GM21825 (cell line): ENCODE measurements around the gene PPP2R5C.

Source experiments
- ATAC-seq: cut with Tn5 transposase; IDR thresholded peaks from one replicate; pipeline ENCODE4 v1.9.1; 2021; ENCODE audit warnings: mild to moderate bottlenecking, moderate library complexity; ENCODE audit not compliant: unreplicated experiment

The PPP2R5C gene

DNA sequence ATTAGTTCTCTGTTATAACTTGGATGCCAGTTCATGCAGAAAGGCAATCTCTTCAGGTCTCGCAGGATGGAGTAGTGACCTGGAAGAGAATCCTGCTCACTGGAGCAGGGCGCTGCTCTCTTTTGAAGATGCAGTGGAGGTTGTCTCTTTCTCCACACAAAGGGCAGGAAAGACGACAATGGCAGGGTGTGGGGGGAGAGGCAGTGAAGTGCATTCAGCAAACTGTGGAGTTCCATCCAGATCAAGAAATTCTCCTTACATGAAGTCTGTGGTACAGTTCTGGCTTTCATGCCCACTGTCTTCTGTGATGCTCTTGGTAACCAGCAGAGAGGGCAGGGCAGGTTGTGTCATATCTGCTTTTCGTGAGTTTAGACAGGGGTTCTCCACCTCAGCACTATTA is 6.6 kb upstream of the PPP2R5C start:
- no peak for ATAC-seq

DNA sequence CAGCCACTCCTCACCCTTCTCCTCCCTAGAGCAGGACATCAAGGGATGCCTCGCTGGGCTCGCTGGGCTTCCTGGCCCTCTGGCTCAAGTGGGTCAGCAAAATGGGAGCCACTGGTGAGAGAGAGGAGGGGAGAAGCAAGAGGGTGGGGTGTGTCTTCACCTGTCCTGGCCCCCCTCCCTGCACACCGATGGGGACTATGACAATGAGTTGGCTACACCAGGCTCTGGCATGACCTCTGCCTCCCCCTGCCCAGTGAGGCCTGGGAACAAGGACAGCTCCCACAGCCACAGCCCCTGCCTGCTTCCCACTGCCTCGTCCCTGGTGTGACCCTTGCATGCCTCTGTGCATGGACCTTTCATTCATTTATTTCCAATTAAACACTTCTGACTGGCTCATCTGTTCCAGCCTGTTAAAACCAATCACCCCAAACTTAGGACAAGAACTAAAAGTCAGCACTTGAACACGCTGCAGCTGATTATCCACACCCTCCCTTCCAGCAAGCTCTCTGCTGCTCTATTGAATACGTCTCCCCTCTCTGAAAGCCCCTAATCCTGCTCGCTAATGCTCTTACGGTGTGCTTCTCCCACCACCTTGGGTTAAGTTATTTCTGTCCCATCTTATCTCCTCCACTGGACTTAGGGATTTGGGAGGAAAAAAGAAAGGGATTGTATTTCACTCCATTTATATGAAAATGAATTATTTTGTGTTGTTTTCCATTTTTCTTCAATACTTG is 5.8 kb upstream of the PPP2R5C start:
- no peak for ATAC-seq

DNA sequence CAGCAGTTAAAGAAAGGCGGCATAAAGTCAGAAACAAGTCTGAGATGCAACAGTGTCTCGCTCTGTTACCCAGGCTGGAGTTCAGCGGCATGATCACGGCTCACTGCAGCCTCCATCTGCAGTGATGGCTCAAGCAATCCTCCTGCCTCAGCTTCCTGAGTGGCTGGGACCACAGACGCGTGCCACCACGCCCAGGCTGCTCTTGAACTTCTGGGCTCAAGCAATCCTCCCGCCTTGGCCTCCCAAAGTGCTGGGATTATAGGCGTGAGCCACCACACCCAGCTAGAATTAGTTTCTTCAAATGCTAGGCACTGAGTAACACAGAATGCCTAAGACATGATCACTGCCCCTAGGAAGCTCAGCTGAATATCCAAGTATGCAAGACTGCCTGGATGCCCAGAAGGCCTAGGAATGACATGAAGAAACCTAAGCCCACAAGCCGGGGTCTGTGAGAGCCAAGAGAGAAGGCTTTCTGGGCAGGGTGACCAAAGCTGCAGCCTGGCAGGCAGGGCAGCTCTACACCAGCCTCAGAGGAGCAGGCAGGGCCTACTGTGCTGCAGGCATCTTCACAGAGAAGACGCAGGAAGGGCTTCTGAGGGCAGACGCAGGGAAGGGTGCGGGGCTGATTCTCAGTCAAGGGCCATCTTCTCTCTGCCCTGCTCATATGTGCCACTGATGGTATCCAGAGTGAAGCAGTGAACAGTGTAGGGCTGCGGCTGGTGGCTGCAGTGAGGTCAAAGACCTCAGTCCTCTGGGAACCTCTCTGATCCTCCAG is 4.3 kb upstream of the PPP2R5C start:
- no peak for ATAC-seq

DNA sequence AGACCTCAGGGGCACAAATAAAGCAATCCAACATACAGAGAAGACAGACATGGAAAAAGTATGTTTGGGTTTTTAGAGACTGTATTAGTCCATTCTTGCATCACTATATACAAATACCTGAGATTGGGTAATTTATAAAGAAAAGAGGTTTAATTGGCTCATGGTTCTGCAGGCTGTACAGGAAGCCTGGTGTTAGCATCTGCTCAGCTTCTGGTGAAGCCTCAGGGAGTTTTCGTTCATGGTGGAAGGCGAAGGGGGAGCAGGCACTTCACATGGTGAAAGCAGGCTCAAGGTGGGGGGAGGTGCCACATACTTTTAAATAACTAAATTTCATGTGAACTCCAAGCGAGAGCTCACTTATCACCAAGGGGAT is 3.7 kb upstream of the PPP2R5C start:
- no peak for ATAC-seq

DNA sequence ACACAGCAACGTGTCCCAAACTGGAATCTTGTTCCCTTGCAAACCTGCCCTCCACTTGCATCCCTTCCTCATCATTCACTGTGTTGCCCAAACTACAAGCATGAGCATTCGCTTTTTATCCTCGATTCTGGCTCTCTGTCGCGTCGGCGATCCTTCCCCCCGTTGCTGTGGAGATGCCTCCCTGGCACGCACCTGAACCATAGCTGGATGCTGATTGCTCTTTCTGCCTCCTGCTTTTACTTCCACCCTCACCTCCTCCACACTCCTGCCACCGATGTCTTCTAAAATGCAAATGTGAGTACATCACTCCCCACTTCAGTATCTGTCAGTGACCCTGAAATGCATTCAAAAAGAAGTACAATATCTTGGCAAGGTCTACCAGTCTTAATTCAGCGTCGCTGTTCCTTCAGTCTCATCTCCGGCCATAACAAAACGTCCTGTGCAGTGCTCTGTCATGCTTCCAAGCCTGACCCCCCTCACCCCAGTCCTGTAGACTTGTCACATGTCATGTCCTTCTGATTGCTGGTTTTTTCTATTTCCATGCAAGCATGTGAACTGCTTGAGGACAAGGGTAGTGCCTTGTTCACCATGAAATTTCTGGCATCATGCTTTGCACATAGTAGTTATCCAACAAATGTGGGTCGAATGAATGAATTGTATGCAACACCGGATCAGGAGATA is 2.5 kb upstream of the PPP2R5C start:
- ATAC-seq = no peak

DNA sequence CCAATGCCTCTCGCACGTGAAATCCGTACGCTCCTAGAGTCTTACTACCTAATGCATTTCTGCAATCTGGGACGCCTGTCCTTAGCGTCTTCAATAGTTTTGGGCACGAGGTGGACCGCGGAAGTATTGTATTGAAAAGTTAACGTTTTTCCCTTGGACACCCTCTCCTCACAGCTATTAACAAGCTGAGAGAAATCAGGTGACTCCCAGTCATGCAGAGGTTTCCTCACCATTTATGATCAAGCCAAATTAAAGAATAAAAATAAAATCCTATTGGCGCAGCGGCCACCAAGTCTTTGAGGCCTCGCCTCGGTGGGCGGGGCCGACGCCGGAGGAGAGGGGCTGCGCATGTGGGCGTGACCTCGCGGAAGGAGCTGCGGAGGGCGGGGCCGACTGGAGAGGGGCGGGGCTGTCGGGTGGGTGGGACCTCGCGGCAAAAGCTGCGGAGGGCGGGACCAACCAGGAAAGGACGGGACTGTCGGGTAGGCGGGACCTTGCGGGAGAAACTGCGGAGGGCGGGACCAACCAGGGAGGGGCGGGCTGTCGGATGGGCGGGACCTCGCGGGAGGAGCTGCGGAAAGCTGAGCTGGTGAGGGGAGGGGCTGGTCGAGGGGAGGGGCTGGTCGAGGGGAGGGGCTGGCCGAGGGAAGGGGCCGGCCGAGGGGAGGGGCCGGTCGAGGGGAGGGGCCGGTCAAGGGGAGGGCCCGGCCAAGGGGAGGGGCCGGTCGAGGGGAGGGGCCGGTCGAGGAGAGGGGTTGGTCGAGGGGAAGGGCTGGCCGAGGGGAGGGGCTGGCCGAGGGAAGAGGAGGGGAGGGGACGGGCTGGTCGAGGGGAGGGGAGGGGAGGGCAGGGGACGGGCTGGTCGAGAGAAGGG is 1.1 kb upstream of the PPP2R5C start:
- peak; percentile 59 for ATAC-seq

DNA sequence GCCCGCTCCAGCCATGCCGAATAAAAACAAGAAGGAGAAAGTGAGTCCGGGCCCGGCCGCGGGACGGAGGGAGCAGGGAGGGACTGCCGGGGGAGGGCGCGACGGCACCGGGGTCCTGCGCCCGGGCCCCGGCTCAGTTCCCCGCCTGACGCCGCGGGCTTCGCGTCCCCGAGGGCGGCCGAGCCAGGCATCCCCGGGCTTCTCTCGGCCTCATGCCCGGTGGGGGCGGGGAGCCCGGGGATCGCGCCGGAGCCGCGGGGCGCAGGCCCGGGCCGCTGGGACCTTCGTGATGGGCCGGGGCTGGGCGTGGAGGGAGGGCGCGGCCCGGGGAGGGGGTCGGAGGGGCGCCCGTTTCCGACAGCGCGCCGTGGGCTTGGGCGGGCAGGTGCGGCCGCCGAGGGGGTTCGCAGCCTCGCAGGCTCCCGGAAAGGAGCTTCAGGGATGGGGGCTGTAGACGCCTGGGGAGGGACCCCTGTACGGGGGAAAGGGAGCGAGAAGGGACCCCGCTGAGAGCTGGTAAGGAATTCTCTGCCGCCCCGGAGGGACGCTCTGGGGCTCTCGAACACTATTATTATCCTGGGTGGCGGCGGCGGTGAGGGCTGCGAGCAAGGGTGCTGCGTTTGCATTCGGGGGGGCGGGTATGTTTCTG is 496 bp downstream of the PPP2R5C start:
- ATAC-seq = peak; percentile 18

DNA sequence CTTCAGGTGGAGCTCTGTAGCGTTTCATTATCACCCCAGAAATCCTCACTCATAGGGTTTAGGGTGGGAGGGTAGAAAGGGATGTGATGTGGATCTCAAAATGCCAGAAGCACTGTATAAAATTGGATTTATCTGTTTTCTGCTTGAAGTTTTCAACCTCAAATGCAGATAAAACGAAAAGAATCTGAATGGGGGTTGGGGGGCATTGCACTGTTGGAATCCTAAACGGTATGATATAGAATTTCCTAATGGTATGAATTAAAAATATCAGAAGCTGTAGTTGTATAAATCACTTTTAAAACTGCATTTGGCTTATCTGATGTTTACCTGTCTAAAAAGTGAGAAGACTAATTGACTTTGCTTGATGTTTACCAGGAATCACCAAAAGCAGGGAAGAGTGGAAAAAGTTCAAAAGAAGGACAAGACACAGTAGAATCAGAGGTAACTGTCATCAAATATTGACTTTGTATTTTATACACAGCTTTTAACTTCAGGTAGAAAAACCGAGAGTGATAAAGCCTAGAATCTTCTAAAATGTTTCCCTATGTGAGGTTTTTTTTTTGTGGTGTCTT is 1.1 kb downstream of the PPP2R5C start:
- no peak for ATAC-seq

DNA sequence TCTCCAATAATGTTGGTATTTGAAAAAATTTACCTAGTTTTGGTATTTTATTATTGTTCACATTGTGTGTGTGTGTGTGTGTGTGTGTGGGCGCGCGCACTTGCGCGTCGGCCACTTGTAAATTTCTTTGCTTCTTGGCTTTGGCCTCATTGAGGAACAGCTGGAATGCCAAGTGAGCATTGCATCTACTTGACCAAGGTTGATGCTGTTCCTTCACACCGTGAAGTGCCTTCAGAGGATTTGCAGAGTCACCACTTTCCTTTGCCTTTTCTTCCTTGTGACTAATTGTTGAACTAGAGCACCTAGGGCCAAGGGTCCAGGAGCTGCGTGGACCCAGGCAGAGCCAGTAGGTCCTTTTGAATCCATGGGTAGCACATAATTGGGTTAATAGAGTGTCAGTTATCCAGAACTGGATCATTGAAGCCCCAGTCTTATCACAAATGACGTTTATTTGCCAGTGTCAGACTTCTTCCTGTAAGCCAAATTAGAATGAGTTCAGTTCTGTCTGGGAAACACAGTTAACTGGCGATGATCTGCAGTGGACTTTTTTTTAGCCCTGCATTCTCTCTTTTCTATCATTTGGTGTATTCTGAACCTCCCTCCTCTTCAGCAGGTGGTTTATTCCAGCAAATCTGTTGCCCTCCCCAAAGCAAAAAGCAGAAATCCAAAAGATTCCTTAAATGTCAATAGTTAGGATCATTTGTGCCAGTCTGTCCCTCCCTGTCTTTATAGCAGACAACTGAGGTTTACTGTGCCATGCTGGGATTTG is 2.6 kb downstream of the PPP2R5C start:
- ATAC-seq = no peak

DNA sequence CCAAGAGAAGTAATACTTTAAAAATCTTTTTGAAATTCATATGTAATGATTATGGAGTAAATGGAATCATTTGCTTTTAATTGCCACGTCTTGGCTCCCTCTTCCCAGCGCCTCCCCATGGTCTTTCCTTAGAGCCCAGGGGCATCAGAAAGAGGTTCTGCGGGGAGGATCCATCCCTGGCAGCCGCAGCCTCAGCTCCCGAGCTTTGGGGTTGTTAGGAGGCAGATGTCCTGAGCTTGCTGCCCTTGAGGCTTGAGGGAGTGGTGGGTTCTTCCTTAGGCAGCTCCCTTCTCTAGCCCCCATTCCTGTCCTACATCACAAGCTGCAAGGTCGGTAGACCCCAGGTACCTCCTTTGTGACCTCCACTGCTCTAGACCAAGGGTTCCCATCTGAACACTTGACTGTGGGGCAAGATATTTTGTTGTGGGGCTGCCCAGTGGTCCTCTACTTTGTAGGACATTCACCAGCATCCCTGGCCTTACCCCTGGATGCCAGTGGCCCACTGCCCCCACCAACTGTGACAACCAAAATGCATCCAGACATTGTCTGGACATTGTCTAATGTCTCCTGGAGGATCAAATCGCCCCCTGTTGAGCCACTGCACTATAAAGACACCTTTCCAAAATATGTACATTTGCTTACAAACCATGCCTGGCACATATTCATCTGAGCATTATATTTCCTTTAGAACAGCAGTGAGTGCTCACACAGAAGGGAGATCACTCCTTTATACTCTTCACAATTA is 6.3 kb downstream of the PPP2R5C start:
- no peak for ATAC-seq

DNA sequence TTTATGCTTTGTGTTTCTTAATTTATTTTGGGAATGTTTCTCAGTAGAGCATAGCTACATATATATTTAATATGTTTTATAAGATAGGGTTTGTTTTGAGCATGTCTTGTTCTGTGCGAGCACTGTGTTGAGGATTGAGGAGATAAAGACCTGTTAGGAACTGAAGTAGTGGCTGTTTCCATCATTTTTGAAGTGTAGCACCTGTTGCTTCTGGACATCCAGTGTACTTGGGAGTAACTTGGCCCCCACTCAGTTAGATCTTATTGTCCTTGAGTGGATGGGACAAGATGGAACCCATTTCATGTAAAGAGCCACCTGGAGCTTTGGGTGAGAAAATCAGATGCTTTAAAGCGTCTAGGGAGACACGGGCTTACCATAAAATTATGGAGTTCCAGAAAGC is 8.7 kb downstream of the PPP2R5C start:
- no peak for ATAC-seq

DNA sequence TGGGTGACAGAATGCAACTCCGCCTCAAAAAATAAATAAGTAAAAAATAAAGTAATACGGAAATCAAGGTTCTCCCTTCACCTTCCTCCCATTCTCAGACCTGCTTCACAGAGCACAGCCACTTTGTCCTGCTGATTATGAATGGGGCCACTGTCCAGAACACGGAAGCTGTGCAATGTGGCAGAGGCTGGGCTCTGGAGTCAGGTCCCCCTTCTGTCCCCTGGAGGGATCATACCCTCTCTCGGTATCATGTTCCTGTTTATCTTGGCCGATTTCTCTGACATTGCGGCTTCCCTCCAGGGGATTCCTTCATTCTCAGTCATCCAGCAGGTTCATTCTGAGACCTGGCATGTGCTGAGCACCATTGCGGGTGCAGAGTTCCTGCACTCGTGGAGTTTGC is 11.3 kb downstream of the PPP2R5C start:
- no peak for ATAC-seq

DNA sequence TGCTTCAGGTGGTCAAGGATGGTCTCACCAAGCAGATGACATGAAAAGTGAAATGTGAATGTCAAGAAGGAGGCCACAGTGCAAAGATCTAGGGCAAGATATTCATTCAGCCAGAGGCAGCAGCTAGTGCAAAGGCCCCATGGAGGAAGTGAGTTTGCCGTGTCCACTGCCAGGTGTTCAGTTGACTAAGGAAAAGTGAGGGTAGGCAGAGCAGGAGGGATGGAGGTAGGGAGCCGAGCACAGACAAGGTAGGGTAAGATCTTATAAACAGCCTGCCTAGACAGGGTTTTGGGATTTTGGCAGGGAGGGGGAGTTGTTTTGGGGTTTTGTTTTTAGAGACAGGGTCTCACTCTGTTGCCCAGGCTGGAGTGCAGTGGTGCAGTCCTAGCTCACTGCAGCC is 11.9 kb downstream of the PPP2R5C start:
- ATAC-seq = no peak

DNA sequence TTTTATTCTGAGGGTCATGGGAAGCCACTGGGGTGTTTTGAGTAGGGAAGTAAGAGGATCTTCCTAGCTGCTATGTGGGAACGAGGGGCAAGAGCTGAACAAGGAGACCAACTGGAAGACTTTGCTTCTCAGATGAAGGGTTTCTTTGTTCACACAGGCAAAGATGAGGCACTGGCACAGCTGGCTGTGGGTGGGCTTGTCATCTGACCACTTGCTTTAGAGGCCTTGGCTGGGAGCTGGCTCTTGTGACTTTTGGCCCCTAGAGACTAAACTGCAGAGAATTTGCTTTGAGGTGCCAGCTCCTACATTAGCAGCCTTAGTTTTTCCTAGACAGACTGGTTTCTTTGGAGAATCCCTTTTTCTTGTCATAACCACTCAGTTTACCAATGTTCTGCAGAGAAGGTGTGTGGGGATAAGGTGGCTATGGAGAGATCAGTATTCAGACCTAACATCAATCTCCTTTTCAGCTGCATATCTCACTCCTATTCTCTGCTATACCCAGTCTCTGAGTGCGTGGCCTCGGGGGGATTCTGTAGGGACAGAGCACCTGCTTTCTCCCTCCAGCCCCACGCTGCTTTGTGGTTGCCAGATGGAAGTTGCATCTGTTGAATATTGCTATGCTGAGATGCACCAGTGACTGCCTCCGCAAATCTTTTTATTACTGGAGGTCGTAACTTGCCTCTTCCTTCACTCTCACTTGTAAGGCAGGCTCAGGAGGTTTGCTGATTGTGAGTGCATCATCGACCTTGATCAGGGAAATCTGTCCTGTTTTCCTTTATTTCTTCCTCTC is 12.7 kb downstream of the PPP2R5C start:
- ATAC-seq = no peak

DNA sequence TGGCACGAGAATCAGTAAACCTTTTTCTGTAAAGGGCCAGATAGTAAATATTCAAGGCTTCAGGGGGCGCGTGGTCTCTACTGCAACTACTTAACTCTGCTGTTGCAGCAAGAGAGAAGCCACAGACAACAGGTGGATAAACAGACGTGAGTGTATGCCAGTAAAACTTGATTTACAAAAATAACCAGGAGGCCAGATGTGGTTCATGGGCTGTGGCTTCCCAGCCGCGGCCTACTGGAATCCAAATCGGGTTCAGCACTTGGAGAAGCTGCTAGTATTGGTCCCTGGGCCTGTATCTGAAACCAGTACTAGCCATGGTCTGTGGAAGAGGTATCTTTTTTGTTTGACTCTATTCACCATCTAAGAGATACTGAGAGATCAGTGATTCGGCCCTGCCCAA is 13.3 kb downstream of the PPP2R5C start:
- no peak for ATAC-seq

DNA sequence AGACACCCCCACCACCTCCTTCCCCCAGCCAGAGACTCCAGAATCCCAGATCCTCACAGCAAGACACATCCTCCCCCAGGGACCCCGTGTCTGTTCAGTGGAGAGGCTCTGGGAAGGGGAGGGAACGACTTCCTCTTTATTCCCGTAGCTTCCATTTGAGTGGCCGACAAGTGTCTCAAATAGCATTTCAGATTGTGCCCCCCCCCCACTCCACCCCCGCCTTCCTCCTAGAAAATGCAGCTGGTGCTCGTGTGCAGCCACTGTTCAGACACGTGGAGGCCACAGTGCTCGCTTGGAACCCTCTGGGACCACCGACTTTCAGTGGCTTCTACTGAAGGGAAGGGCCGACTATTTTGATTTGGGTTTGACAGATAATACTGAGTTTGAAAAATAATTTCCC is 14.3 kb downstream of the PPP2R5C start:
- no peak for ATAC-seq

DNA sequence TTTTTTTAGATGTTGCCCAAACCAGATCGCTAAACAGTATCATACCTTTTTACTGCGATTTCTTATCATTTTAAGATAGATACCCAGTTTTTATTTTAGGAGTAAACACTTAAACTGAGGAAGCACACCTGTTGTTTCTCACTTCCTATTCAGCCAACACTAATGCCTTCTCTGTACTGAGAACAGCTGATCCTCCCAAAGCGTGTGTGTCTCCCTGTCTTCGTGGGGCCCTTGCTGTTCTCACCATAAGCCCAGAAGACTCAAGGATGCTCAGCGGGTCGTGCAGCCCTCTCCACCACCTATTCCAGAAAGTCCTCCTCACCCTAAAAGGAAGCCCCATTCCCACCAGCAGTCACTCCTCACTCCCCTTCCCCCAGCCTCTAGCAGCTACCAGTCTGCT is 14.8 kb downstream of the PPP2R5C start:
- peak; percentile 57 for ATAC-seq

DNA sequence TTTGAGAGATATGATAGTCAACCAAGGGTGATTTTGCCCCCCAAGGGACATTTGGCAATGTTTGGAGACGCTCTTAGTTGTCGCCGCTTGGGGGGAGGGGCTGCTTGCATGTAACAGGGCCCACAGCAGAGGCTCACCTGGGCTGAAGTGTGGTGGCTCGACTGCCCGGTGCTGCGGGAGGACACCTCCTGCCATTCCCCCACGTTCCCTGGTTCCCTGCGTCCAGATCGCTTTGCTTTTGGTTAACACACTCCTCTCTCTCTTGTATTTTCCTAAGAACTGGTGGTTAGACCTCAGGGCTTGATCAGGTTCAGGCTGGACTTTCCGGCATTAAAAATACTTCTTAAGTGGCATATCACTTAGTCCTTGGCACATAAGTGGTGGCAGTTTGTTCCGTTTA is 18.9 kb downstream of the PPP2R5C start:
- ATAC-seq = no peak
